Upper lobe of left lung (tissue), 4 donors: ENCODE measurements around the gene SIK3.

Experiments used
- CTCF ChIP-seq, 6 experiments: fragments of 450-650 bp in 4 of 6; fragments of 200-600 bp in 2 of 6; sonication (generic) in 2 of 6; IDR thresholded peaks; one replicate each; pipeline ENCODE4 v1.5.1; 2016 to 2019; ENCODE audit warnings: antibody characterized with exemption in 6 of 6
- POLR2A ChIP-seq, 4 donors: fragments of 450-650 bp; IDR thresholded peaks; one replicate each; pipeline ENCODE4 v1.5.1; 2016 to 2017; ENCODE audit warnings: antibody characterized with exemption in 4 of 4, mild to moderate bottlenecking in 2 of 4
- POLR2AphosphoS5 ChIP-seq, 2 donors: sonication (generic); formaldehyde crosslinking; IDR thresholded peaks; one replicate each; pipeline ENCODE4 v1.5.1; 2017; ENCODE audit warnings: antibody characterized with exemption in 2 of 2

- TF ChIP-seq CTCF (IDR thresholded peaks at IDR 0.05) (no peak), POLR2A (IDR thresholded peaks at IDR 0.05) (no peak), POLR2AphosphoS5 (IDR thresholded peaks at IDR 0.05) (no peak)
Measured at GRCh38 chr11:116864531-116864930, 233.7 kb downstream of the SIK3 start.
